GM12878 (cell line): ENCODE results near the gene GATA3. TPM values are rescaled to one million over a fixed set of nuclear protein-coding genes. Genes with fewer than 3 reads are reported as not detected.
A peak's percentile ranks its signal among the peaks of the same experiment; 100 is the strongest.

Experiments
- ATAC-seq: fragments of 200-7000 bp; cut with Tn5 transposase; 3 replicates; pipeline ENCODE4 v1.9.1; 2020; ENCODE audit warnings: mild to moderate bottlenecking, moderate library complexity
- BruUV-seq: library from RNA; stranded (reverse); fragments of 400-500 nt; replicated peaks from 2 replicates; lab custom pipeline; 2021; lab: Mats Ljungman, UMichigan
- CTCF ChIA-PET: fragments of 300-600 bp; sonication (Branson Sonifier 250); formaldehyde crosslinking; extraction: SDS; loops from one replicate; lab custom pipeline; 2021; ENCODE audit warnings: inconsistent platforms; lab: Yijun Ruan, JAX
- POLR2A ChIA-PET: fragments of 350-600 bp; formaldehyde crosslinking; extraction: SDS; loops from one replicate; lab custom pipeline; 2021; ENCODE audit warnings: inconsistent platforms; lab: Charles Lee
- RAD21 ChIA-PET: fragments of 300-600 bp; sonication (Branson Sonifier 250); formaldehyde crosslinking; loops from one replicate; lab custom pipeline; 2023; ENCODE audit warnings: antibody characterized with exemption; ENCODE audit not compliant: unreplicated experiment; lab: Charles Lee
- SMC1A ChIA-PET: fragments of 300-600 bp; sonication (Branson Sonifier 250); formaldehyde crosslinking; loops from one replicate; lab custom pipeline; 2023; ENCODE audit not compliant: unreplicated experiment, uncharacterized antibody; lab: Charles Lee
- DNase-seq: peaks from one replicate; pipeline ENCODE4 v3.0.0-alpha.2; 2011; ENCODE audit warnings: low read depth, low spot score
- FAIRE-seq: peaks from 3 replicates; lab custom pipeline; 2011; peaks lifted over from hg19 to GRCh38; lab: Jason Lieb, UNC
- H2AFZ ChIP-seq: 2 replicates; pipeline ENCODE4 v1.6.0; 2011; ENCODE audit warnings: low read depth, low read length, control low read depth; ENCODE audit not compliant: control insufficient read depth
- H3K27ac ChIP-seq: 2 replicates; pipeline ENCODE4 v1.5.1; 2011; ENCODE audit warnings: control low read depth; ENCODE audit not compliant: control insufficient read depth, insufficient read depth
- H3K27me3 ChIP-seq, 2 experiments: replicated peaks in 1 of 2; 2 replicates each; pipeline versions ENCODE4 v1.6.0 to v1.6.1; 2011; ENCODE audit warnings: low read length in 1 of 2; ENCODE audit not compliant: control insufficient read depth in 2 of 2, insufficient read depth in 2 of 2
- H3K36me3 ChIP-seq, 2 experiments: 2 replicates each; pipeline ENCODE4 v1.5.1; 2011; ENCODE audit warnings: low read length in 1 of 2; ENCODE audit not compliant: control insufficient read depth in 2 of 2, insufficient read depth in 2 of 2
- H3K4me1 ChIP-seq: 2 replicates; pipeline ENCODE4 v1.6.1; 2011; ENCODE audit warnings: mild to moderate bottlenecking, low read length, moderate library complexity, mixed read lengths; ENCODE audit not compliant: control insufficient read depth, insufficient read depth
- H3K4me2 ChIP-seq: 2 replicates; pipeline ENCODE4 v1.6.0; 2011; ENCODE audit warnings: control low read depth; ENCODE audit not compliant: control insufficient read depth, insufficient read depth
- H3K4me3 ChIP-seq: fragments of 200-600 bp; sonication (generic); 2 replicates; pipeline ENCODE4 v1.5.1; 2016
- H3K79me2 ChIP-seq: 2 replicates; pipeline ENCODE4 v1.6.0; 2011; ENCODE audit warnings: low read length; ENCODE audit not compliant: control insufficient read depth, insufficient read depth
- H3K9ac ChIP-seq: 2 replicates; pipeline ENCODE4 v1.8.0; 2011; ENCODE audit warnings: low read length, control low read depth, mixed read lengths; ENCODE audit not compliant: control insufficient read depth, insufficient read depth
- H3K9me3 ChIP-seq: replicated peaks from 3 replicates; pipeline ENCODE4 v1.5.1; 2011; ENCODE audit warnings: mild to moderate bottlenecking, low read length; ENCODE audit not compliant: control insufficient read depth, insufficient read depth
- H4K20me1 ChIP-seq: 2 replicates; pipeline ENCODE4 v1.6.0; 2011; ENCODE audit not compliant: control insufficient read depth, insufficient read depth
- CBFB ChIP-seq: IDR thresholded peaks from 2 replicates; pipeline ENCODE4 v1.6.1; 2016; ENCODE audit warnings: antibody characterized with exemption, low read depth
- CBX3 ChIP-seq: fragments of 200-600 bp; sonication (generic); IDR thresholded peaks from 2 replicates; pipeline ENCODE4 v1.6.1; 2016; ENCODE audit warnings: low read depth, borderline replicate concordance
- CREB1 ChIP-seq: IDR thresholded peaks from 2 replicates; pipeline ENCODE4 v1.6.1; 2012; ENCODE audit warnings: low read depth, mild to moderate bottlenecking, inconsistent platforms
- EED ChIP-seq: sonication (generic); IDR thresholded peaks from 2 replicates; pipeline ENCODE4 v1.6.1; 2016; ENCODE audit warnings: antibody characterized with exemption, low read depth
- ETV6 ChIP-seq, 2 experiments: fragments of 450-650 bp in 1 of 2; IDR thresholded peaks in 1 of 2; conservative IDR thresholded peaks in 1 of 2; 2 replicates each; pipeline ENCODE4 v1.6.1; 2014; ENCODE audit warnings: antibody characterized with exemption in 1 of 2, borderline replicate concordance in 1 of 2, low read depth in 1 of 2, mild to moderate bottlenecking in 1 of 2, moderate library complexity in 1 of 2
- IKZF2 ChIP-seq, 2 experiments: fragments of 450-650 bp; IDR thresholded peaks; 2 replicates each; pipeline ENCODE4 v1.6.1; 2017; ENCODE audit warnings: mild to moderate bottlenecking in 2 of 2, moderate library complexity in 2 of 2
- KAT2A ChIP-seq: conservative IDR thresholded peaks from 2 replicates; pipeline ENCODE4 v1.6.1; 2011; ENCODE audit warnings: low read depth, low read length; ENCODE audit not compliant: control insufficient read depth
- MLLT1 ChIP-seq: fragments of 450-650 bp; IDR thresholded peaks from 2 replicates; pipeline ENCODE4 v1.6.1; 2016; ENCODE audit warnings: mild to moderate bottlenecking
- MTA2 ChIP-seq: fragments of 450-650 bp; IDR thresholded peaks from 2 replicates; pipeline ENCODE4 v1.6.1; 2016; ENCODE audit warnings: low read depth, mild to moderate bottlenecking, moderate library complexity
- NFIC ChIP-seq: IDR thresholded peaks from 2 replicates; pipeline ENCODE4 v1.6.1; 2012; ENCODE audit warnings: low read depth, mild to moderate bottlenecking, inconsistent platforms, low read length, moderate library complexity
- NKRF ChIP-seq: fragments of 450-650 bp; conservative IDR thresholded peaks from 2 replicates; pipeline ENCODE4 v1.6.1; 2017; ENCODE audit warnings: mild to moderate bottlenecking, moderate library complexity
- RAD51 ChIP-seq: fragments of 450-650 bp; IDR thresholded peaks from 2 replicates; pipeline ENCODE4 v1.6.1; 2016; ENCODE audit warnings: moderate library complexity, mild to moderate bottlenecking, inconsistent platforms
- SIX5 ChIP-seq: IDR thresholded peaks from 2 replicates; pipeline ENCODE4 v1.6.1; 2011; ENCODE audit warnings: mild to moderate bottlenecking, low read depth, low read length, moderate library complexity; ENCODE audit not compliant: severe bottlenecking
- ZBED1 ChIP-seq: IDR thresholded peaks from 2 replicates; pipeline ENCODE4 v1.6.1; 2016; ENCODE audit warnings: borderline replicate concordance
- WGBS: methylation state at CpG from one replicate; pipeline ENCODE4 v1.1.6; 2016; ENCODE audit warnings: low lambda C conversion rate; ENCODE audit not compliant: insufficient replicate concordance, insufficient coverage; ENCODE audit errors: missing lambda C conversion rate; 5-methylcytosine and 5-hydroxymethylcytosine counted together
- in situ Hi-C: fragments of 300-500 bp; cut with MboI; formaldehyde crosslinking; loops from 9 replicates; pipeline ENCODE4 v1.14.3; 2018; ENCODE audit warnings: mixed read lengths
- intact Hi-C: fragments of 100-400 bp; cut with micrococcal nuclease; formaldehyde crosslinking; loops from one replicate; pipeline ENCODE4 v1.14.2; 2022; ENCODE audit not compliant: unreplicated experiment
- polyA plus RNA-seq, 11 experiments: library from polyadenylated mRNA; depleted of rRNA in 4 of 11; unstranded in 6 of 11; stranded (reverse) in 5 of 11; fragments of >200 nt; fragmentation: Nextera tagmentation in 4 of 11; fragmentation: Illumina TruSeq in 1 of 11; extraction: Ambion mirVana in 4 of 11; extraction: Trizol in 1 of 11; gene quantifications; 1 replicate in 1 of 11; 2 replicates in 10 of 11; pipeline versions ENCODE4 v1.2.1 to v1.2.3, GENCODE V29; 2011 to 2016; ENCODE audit warnings: inconsistent platforms in 2 of 11, missing spikeins in 2 of 11, low read depth in 1 of 11
- total RNA-seq, 4 experiments: library from RNA; depleted of rRNA in 3 of 4; stranded (reverse); fragments of >200 nt in 3 of 4; fragmentation: Illumina TruSeq in 1 of 4; extraction: Trizol in 1 of 4; gene quantifications; 2 replicates each; pipeline versions ENCODE4 v1.2.1 to v1.2.3, GENCODE V29; 2013 to 2021
- TF ChIP-seq, protein P1 (sequence below): fragments of 450-650 bp; IDR thresholded peaks from 2 replicates; pipeline ENCODE4 v1.6.1; 2017; ENCODE audit warnings: mild to moderate bottlenecking, moderate library complexity
- TF ChIP-seq, protein P2 (sequence below): IDR thresholded peaks from 2 replicates; pipeline ENCODE4 v1.6.1; 2011; ENCODE audit warnings: low read depth, mild to moderate bottlenecking, low read length, moderate library complexity, borderline replicate concordance; ENCODE audit errors: extremely low read depth

Gene GATA3
- total and polyA plus RNA-seq, 10 of the 15 experiments (the other 5 are each of a cell fraction or from before 2014, with no cell fraction given): 0.08 to 0.80 (median 0.29) TPM

- in situ Hi-C loops (no loop called here), intact Hi-C loops (loop anchor here (2.0 kb wide), 1 partner anchor 72 kb away; no protein-coding TSS in a partner anchor)
- Histone ChIP-seq H3K79me2 (no peaks in the 10 kb centered on the region), H3K9me3 (no peaks in the 10 kb centered on the region), H3K27ac (peak overlapping the region; percentile 78), H3K9ac (peak overlapping the region; percentile 52), H3K4me1 (peaks cover 16% of the 10 kb centered on the region), H3K4me3 (peak overlapping the region; percentile 53), H3K36me3 (no peaks in the 10 kb centered on the region), H3K4me2 (peak overlapping the region; percentile 98), H3K27me3 (no peaks in the 10 kb centered on the region), H4K20me1 (no peaks in the 10 kb centered on the region), H2AFZ (peak overlapping the region; percentile 77)
- DNase-seq (peak; percentile 27), ATAC-seq (peak; percentile 14), FAIRE-seq (peak; percentile 41)
- 4% methylated on average over 10 of the region's 10 CpGs for WGBS
- BruUV-seq: no TSS peak
- ChIA-PET SMC1A (interaction anchor here (0.7 to 1.3 kb wide), 6 partner anchors 11 to 315 kb away, joined by 3 to 4 read pairs (median 4); no protein-coding TSS in a partner anchor), CTCF (no interaction called here), POLR2A (interaction anchor here (0.8 kb wide), 2 partner anchors 21 to 228 kb away, joined by 3 read pairs; no protein-coding TSS in a partner anchor), RAD21 (interaction anchor here (0.5 to 3.7 kb wide), 6 partner anchors 10 to 286 kb away, joined by 3 to 17 read pairs (median 5); no protein-coding TSS in a partner anchor)
- TF ChIP-seq SIX5 (no peak), IKZF2 (IDR thresholded peaks at IDR 0.05) (peak; percentile 74 to 76), RAD51 (no peak), EED (0 out of 2 replicates have a peak, but pooled peaks have one; percentile 43), CBX3 (no peak), NKRF (no peak; the same call in 1 of the 2 replicates), CBFB (peak; percentile 13; the same call in 1 of the 2 replicates), MTA2 (0 out of 2 replicates have a peak, but pooled peaks have one; percentile 44), ETV6 (conservative IDR thresholded peaks at IDR 0.05 in 1 of 2, IDR thresholded peaks at IDR 0.05 in 1 of 2; ENCODE audit: borderline replicate concordance in 1 of 2, low read depth in 1 of 2) (no peak), ZBED1 (no peak), KAT2A (no peak), MLLT1 (peak; percentile 94), NFIC (peak; percentile 35), CREB1 (no peak)
- TF ChIP-seq, protein P1, sequence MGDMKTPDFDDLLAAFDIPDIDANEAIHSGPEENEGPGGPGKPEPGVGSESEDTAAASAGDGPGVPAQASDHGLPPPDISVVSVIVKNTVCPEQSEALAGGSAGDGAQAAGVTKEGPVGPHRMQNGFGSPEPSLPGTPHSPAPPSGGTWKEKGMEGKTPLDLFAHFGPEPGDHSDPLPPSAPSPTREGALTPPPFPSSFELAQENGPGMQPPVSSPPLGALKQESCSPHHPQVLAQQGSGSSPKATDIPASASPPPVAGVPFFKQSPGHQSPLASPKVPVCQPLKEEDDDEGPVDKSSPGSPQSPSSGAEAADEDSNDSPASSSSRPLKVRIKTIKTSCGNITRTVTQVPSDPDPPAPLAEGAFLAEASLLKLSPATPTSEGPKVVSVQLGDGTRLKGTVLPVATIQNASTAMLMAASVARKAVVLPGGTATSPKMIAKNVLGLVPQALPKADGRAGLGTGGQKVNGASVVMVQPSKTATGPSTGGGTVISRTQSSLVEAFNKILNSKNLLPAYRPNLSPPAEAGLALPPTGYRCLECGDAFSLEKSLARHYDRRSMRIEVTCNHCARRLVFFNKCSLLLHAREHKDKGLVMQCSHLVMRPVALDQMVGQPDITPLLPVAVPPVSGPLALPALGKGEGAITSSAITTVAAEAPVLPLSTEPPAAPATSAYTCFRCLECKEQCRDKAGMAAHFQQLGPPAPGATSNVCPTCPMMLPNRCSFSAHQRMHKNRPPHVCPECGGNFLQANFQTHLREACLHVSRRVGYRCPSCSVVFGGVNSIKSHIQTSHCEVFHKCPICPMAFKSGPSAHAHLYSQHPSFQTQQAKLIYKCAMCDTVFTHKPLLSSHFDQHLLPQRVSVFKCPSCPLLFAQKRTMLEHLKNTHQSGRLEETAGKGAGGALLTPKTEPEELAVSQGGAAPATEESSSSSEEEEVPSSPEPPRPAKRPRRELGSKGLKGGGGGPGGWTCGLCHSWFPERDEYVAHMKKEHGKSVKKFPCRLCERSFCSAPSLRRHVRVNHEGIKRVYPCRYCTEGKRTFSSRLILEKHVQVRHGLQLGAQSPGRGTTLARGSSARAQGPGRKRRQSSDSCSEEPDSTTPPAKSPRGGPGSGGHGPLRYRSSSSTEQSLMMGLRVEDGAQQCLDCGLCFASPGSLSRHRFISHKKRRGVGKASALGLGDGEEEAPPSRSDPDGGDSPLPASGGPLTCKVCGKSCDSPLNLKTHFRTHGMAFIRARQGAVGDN: no peak
- TF ChIP-seq, protein P2, sequence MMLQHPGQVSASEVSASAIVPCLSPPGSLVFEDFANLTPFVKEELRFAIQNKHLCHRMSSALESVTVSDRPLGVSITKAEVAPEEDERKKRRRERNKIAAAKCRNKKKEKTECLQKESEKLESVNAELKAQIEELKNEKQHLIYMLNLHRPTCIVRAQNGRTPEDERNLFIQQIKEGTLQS: no peak
Observed at GRCh38 chr10:8060704-8061121, 6.2 kb downstream of the GATA3 start.
